DMS53 treated with DMSO at 0.1 percent for 48 hours (cell line): ENCODE results near the gene KDM4C.

Source experiments
- DNase-seq: peaks from one replicate; lab custom pipeline; 2025; ENCODE audit not compliant: unreplicated experiment; lab: John Stamatoyannopoulos, UW

Gene KDM4C

DNA sequence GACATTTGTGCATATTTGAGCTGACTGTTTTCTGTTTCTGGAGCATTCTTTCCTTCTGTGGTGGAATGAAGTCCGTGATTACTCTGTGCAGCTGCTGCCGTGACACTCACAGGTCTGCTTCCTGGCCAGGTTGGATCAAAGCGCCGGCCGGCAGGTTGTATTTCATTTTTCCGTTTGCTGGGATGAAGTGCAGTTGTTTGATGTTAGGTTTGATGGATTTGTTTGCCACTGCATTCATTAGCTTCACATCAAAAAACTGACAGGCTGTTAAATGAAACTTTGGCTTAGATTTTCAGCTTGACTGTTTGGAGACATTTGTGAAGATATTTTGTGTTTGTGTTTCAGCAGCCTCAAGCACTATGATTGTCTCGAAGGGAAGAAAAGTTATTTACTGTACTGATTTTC lies 140.1 kb downstream of the KDM4C start:
- DNase-seq = no peak

DNA sequence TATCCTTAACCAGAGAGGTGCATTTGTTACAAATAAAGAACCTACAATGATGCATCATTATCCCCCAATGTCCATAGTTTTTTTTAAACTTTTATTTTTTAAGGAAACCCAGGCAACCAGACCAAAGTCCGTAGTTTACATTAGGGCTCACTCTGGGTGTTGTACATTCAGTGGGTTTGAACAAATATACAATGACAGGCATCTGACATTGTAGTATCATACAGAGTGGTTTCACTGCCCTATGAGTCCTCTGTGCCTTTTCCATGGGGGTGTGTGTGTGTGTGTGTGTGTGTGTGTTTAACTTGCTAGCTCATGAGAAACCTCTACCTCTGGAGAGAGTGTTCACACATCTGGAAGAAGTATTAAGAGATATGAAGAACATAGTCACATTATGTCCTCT lies 141.5 kb downstream of the KDM4C start:
- no peak for DNase-seq

DNA sequence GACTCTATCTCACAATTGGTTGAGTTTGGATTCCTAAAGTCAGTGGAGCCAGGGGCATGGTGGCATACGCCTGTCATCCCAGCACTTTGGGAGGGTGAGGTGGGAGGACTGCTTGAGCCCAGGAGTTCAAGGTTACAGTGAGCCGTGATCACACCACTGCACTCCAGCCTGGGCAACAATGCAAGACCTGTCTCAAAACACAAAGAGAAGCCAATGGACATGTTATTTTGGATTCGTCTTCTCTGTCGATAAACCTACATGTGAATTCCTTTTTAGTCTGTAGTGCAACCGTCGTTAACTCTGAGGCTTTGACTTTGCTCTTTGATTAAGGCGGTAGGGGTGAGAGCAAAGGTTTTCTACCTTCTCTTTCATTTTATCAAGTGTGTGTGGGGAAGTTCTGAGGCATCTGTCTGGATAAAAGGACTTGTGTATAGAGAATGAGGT lies 142.7 kb downstream of the KDM4C start:
- DNase-seq = no peak

DNA sequence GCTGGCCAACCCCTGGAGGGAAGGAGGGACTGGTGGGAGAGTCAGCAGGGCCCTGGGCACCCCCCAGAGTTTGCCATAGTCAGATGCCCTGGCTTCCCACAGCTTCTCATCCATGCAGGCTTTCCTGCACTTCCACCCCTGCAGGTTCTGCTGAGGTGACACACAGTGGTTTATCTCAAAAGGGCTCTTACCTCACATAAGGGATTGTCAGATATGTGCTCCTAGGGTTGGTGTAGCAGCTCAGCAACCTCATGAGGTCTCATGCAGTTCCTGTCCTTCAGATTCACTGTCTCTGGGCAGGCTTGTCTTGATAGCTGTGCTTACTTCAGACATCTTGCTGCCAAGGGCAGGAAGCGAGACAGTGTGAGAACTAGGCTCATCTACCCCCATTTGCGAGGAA lies 143.4 kb downstream of the KDM4C start:
- DNase-seq = no peak

DNA sequence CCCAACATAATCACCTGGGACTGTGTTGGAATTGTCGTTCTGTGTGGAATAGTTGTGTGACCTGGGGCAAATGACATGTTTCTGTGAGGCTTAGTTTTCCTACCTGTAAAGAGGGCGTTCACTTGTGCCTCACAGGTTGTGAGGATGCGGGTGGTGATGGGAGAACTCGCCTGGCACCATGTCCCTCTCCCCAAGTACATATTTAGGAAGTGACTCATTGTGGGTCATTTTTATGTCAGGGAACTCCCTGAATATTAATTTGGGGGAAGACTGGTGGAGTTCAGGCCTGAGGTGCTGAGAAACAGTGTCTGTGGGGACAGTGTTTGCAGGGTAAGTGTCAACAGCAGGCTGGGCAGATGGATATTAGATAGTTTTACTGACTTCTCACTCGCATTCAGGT lies 144.7 kb downstream of the KDM4C start:
- no peak for DNase-seq

DNA sequence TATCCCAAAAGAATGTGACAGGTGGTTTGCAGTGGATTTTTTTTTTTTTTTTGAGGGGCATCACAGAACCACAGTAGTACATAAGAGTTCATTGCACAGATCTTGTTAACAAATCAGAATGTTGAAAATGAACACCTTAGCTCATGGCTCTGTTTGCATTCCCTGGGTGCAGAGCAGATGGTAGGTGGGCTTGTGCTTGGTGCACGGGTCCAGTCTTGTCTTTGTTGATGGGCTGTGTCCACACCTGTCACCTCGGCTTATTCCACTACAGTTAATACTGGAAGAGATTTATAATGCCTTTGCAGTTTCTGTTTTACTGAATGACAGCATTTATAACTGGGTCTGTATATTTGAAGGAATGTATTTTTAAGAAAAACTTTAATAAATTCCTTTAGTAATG lies 146.6 kb downstream of the KDM4C start:
- DNase-seq = no peak

DNA sequence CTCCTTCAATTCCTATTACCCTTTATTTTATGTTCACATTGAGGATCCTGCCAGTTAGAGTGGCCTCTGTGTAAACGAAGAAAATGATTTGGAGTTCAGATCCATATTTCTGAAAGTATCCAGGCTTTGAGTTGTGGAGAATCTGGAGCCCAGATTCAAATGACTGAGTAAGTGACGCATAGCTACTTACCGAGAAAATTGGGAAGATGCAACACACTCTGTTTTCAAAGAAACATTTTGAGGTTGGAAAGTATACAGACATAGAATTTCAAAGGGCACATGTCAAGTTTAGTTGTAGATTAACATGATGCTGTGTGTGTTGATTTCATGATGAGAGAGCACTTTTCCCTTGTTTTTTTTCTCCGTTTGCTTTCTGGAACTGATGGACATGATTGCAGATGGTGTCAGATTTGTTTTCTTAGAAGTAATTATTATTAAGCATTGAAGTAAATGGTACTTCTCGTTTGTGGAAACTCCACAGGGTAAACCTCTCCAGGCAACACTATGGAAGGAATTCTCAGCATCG lies 148.1 kb downstream of the KDM4C start:
- DNase-seq = no peak

DNA sequence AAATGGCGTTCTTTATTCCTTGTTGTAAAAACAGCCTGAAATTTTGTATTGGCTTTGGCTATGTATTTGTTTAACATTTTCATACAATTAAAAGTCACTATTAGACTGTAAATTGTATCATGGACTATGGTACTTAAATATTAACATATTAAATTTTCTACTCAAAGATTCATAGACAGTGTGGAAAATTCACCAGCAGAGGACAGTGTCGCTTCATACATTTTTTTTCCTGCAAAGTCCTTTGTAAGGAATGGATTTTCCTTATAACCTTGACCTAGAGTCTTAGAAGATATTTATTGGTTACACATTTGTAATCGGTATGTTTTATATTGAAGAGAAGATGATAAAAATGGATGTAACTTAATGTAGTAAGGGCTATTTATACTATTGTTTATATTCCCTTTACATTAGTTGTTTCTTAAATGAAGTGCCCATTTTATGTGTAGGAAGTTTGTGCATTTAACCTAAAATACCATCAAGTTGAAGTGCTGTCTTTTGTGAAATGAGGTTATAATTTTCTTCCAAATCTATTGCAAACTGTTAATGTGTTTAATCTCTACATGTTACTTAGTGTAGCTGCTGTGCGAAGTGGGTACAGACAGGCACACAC lies 150.1 kb downstream of the KDM4C start:
- no peak for DNase-seq

DNA sequence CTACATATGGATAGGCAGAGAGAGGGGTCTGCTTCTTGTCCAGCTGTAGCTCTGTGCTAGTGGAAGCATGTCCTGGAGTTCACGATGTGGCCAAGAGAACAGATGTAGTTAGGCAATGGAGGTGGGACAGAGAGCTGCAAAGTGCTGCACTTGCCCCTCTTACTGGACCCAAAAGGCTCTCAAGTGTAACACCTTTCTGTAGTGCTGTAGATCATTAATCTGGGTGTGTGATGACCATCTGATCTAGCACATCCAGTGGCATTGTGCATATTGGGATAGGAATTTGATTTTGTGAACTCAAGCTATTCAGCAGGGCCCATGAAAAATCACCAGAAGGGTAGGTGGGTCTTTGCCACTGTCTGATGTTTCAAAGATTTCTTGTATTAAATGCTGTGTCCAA lies 151.4 kb downstream of the KDM4C start:
- DNase-seq = no peak

DNA sequence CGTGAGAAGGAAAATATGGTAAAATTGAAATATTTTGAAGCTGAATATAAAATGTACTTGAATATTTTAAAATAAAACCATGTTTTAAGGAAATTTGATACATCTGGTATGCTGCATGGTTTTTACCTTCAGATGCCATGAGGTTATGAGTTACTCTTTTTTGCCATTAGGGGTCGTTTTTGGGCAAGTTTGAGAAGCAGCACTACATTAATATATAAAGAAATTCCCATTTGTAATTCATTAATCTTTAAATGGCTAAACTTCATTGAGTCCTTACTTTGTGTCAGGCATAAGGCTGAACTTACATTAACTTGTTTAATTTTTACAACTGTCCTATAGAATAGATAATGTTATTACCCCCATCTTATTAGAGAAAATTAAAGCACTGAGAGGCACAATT lies 152.3 kb downstream of the KDM4C start:
- peak; percentile 8 for DNase-seq

DNA sequence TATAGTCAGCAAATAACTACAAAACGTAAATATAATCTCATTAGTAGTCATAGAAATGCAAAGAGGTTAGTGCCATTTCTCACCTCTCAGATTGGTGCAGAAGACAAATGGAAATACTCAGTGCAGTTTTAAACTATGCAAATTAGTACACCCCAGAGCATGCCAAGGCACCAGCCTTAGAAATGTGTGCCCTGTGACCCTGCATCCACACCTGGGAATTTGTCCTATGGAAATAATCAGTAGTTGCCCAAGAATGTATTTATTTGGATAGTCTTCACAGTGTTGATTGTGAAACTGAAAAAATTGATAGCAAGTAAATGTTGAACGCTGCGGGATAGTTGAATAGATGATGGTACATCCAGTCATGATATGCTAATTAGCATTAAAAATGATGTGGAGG lies 152.7 kb downstream of the KDM4C start:
- DNase-seq = no peak

DNA sequence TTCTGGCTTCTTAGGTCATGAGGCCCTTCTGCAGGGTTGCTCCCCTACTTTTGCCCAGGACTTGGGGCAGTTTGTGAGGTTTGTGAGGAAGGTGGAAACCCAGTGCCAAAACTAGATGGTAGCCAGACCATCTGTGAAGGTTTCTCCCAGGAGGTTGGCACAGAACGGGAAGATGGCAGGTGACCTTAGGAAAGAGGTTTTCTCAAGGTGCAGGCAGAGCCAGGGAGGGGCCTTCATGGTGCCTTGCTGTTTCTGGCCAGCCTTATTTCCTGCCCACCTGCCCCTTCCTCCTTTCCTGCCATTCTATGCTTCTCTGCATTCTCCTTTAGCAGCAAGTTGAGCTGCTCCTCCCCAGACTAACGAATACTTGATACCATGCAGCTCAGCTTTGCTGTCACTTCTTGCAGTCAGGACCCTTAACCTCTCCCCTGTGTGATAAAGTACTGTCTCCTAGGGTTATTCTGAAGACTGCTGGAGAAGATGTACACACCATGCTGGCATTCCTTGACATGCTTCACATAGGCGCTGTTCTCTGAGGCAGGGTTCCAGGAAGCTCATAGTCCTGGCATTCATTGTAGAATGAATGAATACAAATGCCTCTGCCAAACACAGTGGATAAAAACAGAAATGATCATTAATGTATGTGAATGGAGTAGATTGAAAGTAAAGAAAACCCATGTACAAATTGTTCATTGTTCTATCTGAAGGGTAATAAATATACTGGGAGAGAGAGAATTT lies 154.3 kb downstream of the KDM4C start:
- DNase-seq = no peak

DNA sequence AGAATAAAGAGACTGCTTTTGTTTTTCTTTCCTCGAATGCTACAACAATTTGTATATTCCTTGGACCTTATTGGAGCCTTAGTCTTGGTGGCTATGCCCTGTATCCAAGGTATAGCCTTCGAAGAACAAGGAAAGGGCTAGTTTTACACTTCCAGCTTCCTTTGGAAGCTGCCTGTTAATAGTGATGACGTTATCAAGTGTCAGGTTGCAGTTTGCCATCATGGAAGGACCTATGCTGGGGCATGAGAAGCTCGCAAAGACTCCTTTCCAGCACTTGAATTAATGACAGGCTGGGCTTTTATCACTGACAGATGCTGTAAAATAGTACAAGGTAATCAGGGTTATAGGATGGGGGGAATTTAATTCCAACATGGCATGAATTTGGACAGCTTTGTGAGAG lies 157.9 kb downstream of the KDM4C start:
- no peak for DNase-seq

DNA sequence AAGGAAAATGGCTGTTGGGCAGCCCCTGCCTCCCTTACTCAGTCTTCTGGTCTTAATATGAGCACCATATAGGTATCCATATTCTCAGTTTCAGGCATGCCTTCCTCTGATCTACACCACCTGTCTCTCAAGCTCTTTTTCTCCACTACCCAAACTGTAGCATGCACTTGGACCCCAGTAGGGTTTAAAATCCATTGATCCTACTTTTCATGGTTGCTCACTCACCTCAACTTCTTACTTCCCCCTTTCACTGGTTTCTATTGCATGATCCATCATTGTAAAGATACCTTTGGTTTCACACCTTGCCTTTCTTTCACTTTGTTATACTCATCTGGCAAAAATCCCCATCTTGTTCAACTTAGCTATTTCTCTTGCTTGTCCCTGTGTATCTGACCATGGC lies 159.4 kb downstream of the KDM4C start:
- no peak for DNase-seq

DNA sequence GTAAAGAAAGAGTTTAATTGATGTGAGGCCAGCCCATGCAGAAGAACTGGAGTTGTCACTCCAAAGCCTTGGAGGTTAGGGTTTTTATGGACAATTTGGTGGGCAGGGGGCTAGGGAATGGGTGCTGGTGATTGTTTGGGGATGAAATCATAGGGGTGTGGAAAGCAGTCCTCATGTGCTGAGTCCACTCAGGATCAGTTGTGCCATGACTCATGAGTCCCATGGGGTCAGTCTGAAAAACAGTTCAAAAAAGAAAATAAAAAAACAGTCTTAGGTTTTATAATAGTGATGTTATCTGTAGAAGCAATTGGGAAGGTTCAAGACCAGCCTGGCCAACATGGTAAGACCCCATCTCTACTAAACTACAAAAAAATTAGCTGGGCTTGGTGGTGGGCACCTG lies 162.3 kb downstream of the KDM4C start:
- DNase-seq = no peak

DNA sequence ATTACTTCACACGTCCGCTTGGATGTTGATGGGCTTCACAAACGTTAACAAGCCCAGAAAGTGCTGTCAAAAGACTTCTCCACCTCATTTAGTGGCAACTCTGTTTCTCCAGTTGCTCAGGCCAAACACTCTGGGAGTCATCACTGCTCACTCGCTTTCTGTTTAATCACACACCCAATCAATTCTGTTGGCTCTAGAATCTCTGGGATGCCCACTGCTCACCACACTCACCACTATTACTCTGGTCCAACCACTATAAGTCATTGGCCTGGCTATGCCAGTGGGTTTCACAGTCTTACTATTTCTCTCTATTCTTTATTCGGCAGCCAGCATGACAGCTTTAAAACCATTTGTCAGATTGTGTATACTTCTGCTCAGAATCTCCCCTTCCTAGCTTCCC lies 163.5 kb downstream of the KDM4C start:
- no peak for DNase-seq

DNA sequence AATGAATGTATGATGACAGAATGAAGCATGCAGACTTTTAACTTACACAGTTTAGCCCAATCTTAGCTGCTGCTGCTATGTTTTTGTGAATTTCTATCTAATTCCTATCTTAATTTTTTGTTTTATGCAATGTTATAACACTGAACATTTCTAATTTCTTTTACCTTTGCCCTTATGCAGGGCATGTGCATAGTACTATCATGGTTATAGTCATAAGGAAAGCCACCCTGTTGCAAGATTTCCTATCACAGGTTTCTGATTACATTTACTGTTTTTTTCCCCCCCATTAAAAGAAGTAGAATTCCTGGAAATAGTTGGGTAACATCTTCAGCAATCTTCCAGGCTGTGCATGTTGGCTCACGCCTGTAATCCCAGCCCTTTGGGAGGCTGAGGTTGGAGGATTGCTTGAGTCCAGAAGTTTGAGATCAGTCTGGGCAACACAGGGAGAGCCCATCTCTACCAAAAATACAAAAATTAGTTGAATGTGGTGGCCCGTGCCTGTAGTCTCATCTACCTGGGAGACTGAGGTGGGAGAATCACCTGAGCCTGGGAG lies 164.4 kb downstream of the KDM4C start:
- no peak for DNase-seq

DNA sequence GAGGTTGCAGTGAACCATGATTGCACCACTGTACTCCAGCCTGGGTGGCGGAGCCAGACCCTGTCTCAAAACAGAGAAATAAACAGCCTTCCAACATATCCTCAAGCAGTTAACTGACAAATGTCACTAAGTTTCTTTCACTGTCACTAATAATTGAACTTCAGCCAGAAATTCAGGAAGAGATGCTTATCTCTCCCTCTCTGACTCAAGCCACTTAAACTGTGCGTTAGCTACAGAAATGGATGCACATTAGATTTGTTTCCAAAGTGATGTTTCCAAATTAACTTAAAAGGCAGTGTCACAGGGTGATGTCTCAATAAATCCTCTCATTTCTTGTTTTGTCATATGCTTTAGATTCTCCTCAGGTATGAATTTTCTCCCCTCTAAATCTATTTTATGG lies 164.9 kb downstream of the KDM4C start:
- DNase-seq = no peak

DNA sequence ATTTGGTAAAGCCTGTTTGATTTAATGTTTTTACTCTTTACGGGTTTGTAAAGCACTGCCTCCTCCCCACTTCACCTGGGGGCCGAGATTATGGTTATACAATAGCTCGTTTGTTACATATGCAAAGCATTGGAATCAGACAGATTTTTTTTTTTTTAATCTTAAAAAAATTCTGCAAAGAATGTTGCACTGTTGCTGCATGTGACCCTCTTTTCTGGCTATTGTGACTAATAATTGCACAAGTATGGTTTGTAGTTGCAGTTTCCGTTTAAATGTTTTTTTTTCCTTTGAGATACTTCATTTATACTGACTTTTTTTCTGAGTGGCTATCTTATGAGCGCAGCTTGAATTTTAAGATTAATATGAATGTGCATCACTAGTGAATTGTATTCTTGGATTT lies 165.3 kb downstream of the KDM4C start:
- DNase-seq = no peak

DNA sequence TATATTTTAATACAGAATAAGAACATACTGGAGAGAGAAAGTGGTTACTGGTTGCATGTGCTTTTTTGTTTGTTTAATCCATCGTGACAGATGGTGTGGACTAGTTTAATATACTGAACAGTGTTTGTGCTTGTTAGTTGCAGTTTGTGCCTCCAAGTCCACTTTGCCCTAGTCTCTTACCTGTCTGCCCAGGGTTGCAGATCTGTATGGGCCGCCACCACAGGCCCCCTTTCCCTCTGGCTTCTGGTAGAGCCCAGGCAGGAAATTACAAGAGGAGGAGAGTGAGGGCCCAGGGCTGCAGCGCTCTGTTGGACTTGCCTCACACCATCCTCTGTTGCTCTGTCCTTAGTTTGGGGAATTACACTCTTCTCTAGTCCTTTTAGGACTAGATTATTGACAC lies 166.4 kb downstream of the KDM4C start:
- DNase-seq = no peak

DNA sequence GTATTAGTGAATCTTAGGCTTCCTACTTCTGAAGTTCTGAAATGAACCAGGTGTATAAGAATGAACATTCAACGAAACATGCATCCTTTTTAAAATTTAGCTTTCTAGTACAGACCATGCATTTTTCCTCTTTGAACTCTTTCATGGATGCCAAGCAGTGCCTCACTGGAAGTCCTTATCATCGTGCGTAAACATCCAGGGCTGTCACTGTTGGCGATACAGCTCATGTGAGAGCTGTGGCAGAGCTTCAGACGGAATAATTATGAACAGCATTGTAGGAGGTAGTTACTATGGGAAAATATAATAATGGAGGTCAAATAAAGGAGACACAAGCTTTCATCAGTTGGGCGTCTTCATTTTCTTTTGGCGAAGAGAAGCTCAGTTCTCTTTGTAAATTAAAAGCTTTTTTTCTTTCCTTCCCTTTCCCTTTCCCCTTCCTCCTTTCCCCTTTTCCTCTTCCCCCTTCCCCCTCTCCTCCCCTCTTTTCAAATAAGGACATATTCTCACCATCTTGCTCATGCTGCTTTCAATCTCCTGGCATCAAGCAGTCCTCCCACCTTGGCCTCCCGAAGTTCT lies 167.3 kb downstream of the KDM4C start:
- DNase-seq = no peak

DNA sequence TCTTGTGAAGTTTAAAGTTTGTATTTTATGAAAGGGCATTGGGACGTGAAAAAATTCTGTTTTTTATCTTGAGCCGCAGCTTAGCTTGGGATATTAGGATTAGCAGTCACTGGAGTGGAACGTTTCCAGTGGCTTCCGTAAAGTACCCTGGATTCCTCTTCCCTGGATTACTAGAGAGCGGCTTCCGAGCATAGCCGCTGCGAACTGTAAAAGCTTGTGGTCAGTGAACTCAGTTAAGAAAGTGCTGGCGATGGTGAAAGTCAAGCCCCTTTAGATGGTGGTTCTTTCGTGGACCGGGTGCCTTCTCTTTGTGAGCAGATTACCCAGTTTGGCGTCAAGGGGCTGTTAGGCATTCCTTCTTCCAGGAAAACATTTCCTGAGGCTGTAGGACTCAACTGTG lies 168.1 kb downstream of the KDM4C start:
- DNase-seq = no peak
